Body of pancreas (tissue), 4 donors: ENCODE measurements around the gene PTDSS2. TPM values are rescaled to one million over a fixed set of nuclear protein-coding genes. Genes with fewer than 3 reads are reported as not detected.

Experiments
- ATAC-seq: fragments of 150-250 bp; one replicate; pipeline ENCODE4 v1.9.1; 2016
- DNase-seq, 4 donors: peaks; one replicate each; pipeline ENCODE4 v3.0.0-alpha.2; 2019
- H3K27ac ChIP-seq, 4 donors: fragments of 200-600 bp; sonication (generic); 1 replicate in 3 of 4; 2 replicates in 1 of 4; pipeline versions ENCODE4 v1.5.1 to v1.6.1; 2016 to 2019; ENCODE audit warnings: mild to moderate bottlenecking in 1 of 4, mixed read lengths in 1 of 4, moderate library complexity in 1 of 4
- H3K27me3 ChIP-seq, 2 donors: fragments of 200-600 bp; sonication (generic); one replicate each; pipeline ENCODE4 v1.6.0; 2016; ENCODE audit warnings: mild to moderate bottlenecking in 1 of 2
- H3K36me3 ChIP-seq, 2 donors: fragments of 200-600 bp; sonication (generic); replicated peaks in 1 of 2; 2 replicates each; pipeline ENCODE4 v1.5.1; 2016; ENCODE audit warnings: low read depth in 2 of 2; ENCODE audit not compliant: insufficient read depth in 1 of 2
- H3K4me1 ChIP-seq: fragments of 200-600 bp; sonication (generic); one replicate; pipeline ENCODE4 v1.6.0; 2016
- H3K4me3 ChIP-seq, 2 donors: fragments of 200-600 bp; sonication (generic); 1 replicate in 1 of 2; 2 replicates in 1 of 2; pipeline ENCODE4 v1.5.1; 2016 to 2019
- H3K9me3 ChIP-seq, 3 donors: fragments of 200-600 bp; sonication (generic); 1 replicate in 2 of 3; 2 replicates in 1 of 3; pipeline ENCODE4 v1.5.1; 2016
- CTCF ChIP-seq, 7 experiments: fragments of 450-650 bp in 4 of 7; fragments of 200-600 bp in 3 of 7; sonication (generic) in 3 of 7; IDR thresholded peaks; one replicate each; pipeline ENCODE4 v1.5.1; 2016 to 2019; ENCODE audit warnings: antibody characterized with exemption in 7 of 7
- POLR2A ChIP-seq, 3 donors: fragments of 450-650 bp; IDR thresholded peaks; one replicate each; pipeline ENCODE4 v1.6.1; 2016; ENCODE audit warnings: antibody characterized with exemption in 3 of 3, mild to moderate bottlenecking in 2 of 3
- WGBS, 2 donors: methylation state at CpG; one replicate each; pipeline ENCODE4 v1.1.5; 2017; 5-methylcytosine and 5-hydroxymethylcytosine counted together
- intact Hi-C: fragments of 100-400 bp; cut with DNase I; formaldehyde crosslinking; loops from one replicate; pipeline ENCODE4 v1.15.1; 2023
- total RNA-seq, 2 donors: library from RNA; depleted of rRNA; stranded (reverse); fragments of >200 nt; gene quantifications; one replicate each; pipeline ENCODE4 v1.1.0, GENCODE V29; 2016

PTDSS2 gene
- total RNA-seq, 2 donors from 2014 or later, result 17.4 to 93.3 TPM

DNA sequence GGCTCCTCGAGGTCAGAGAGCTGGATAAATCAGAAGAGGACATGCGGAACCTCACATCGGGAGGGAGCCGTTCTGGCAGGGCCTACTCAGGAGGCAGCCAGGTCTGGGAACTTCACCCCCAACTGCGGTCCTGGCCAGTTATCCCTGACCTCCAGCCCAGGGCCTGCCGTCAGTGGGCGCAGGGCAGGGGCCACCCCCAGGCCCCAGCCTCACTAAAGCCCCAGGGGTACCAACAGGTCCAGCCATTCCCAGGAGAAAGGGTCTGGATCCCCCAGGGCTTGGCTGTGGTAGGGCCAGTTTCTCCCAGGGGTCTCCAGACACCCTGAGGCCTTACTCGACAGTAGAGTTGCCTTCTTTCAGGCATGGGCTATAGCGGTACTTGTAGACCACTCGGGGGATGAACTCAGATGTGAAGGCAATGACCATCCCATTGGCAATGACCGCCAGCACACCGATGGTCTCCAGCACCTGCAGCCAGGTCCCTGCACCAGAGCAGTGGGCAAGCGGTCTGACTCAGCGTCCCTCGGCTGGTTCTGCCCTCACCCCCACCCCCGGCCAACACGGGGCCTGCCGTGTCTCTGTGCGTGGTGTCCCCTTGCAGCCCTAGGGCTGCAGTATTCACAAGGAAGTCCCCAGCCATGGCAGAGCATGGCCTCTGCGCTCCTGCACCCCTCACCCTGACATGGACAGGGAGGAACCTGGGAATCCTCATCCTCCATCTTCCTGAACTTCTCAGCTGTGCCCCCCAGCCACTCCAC, 30.7 kb upstream of the PTDSS2 start:
- no peak for ATAC-seq
- no peaks in the 10 kb centered on the region for H3K36me3 ChIP-seq
- no peak overlapping the region for H3K4me3 ChIP-seq
- intact Hi-C loops, result no loop called here
- H3K9me3 ChIP-seq, result no peaks in the 10 kb centered on the region
- H3K27me3 ChIP-seq, result no peaks in the 10 kb centered on the region
- H3K27ac ChIP-seq, result no peak overlapping the region
- H3K4me1 ChIP-seq, result peaks cover 27% of the 10 kb centered on the region
- peak in 2 of 4 donors; percentile 4 to 10 for DNase-seq
- 83 to 91% methylated on average over 1 to 20 of the region's 20 CpGs for WGBS, 2 donors
- no peak for TF ChIP-seq CTCF (IDR thresholded peaks at IDR 0.05)
- TF ChIP-seq POLR2A (IDR thresholded peaks at IDR 0.05), result no peak

GRCh38 chr11:420054-420910, 29.8 kb upstream of the PTDSS2 start:
- no peak overlapping the region for H3K27ac ChIP-seq
- no peak overlapping the region for H3K4me3 ChIP-seq
- intact Hi-C loops, result no loop called here
- TF ChIP-seq POLR2A (IDR thresholded peaks at IDR 0.05) (no peak), CTCF (IDR thresholded peaks at IDR 0.05) (no peak)
- no peaks in the 10 kb centered on the region for H3K27me3 ChIP-seq
- ATAC-seq (no peak), DNase-seq (peak in 2 of 4 donors; percentile 5 to 10)
- 68 to 75% methylated on average over 33 to 58 of the region's 71 CpGs for WGBS, 2 donors
- H3K36me3 ChIP-seq, result no peaks in the 10 kb centered on the region
- H3K4me1 ChIP-seq, result peaks cover 21% of the 10 kb centered on the region
- no peaks in the 10 kb centered on the region for H3K9me3 ChIP-seq

- H3K36me3 ChIP-seq, result no peaks in the 10 kb centered on the region
- ATAC-seq, result no peak
- no peak overlapping the region for H3K4me3 ChIP-seq
- intact Hi-C loops, result no loop called here
- no peaks in the 10 kb centered on the region for H3K27me3 ChIP-seq
- H3K27ac ChIP-seq, result no peak overlapping the region
- H3K4me1 ChIP-seq, result peaks cover 15% of the 10 kb centered on the region
- H3K9me3 ChIP-seq, result no peaks in the 10 kb centered on the region
- WGBS, 2 donors, result 93 to 100% methylated on average over 3 to 14 of the region's 21 CpGs
- TF ChIP-seq CTCF (IDR thresholded peaks at IDR 0.05) (no peak), POLR2A (IDR thresholded peaks at IDR 0.05) (no peak)
- no peak for DNase-seq
Observed at GRCh38 chr11:420911-421321, 29.2 kb upstream of the PTDSS2 start.

DNA sequence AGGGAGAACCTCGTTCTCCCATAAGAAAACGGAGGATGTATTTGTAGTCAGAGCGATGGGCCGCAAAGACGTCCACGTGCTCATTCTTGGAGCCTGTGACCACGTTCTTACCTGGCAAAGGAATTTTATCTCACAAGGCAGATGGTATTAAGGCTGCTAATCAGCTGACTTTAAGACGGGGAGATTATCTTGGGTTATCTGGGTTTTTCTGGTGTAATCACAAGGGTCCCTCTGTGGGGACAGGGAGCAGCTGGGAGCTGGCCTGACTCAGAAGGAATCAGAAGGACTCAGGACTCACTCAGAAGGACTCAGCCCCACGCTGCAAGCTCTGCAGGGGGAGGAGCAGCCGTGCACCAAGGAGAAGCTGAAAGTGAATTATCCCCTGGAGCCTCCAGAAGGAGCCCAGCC, 27.8 kb upstream of the PTDSS2 start:
- TF ChIP-seq CTCF (IDR thresholded peaks at IDR 0.05) (no peak), POLR2A (IDR thresholded peaks at IDR 0.05) (no peak)
- Histone ChIP-seq H3K4me1 (peaks cover 9% of the 10 kb centered on the region), H3K36me3 (no peaks in the 10 kb centered on the region), H3K9me3 (no peaks in the 10 kb centered on the region), H3K27ac (no peak overlapping the region), H3K4me3 (no peak overlapping the region), H3K27me3 (no peaks in the 10 kb centered on the region)
- intact Hi-C loops, result no loop called here
- DNase-seq (peak in 1 of 4 donors; percentile 4), ATAC-seq (no peak)
- WGBS, 2 donors, result 78 to 84% methylated on average over 10 of the region's 10 CpGs
